Activated B cell treated with CpG ODN at 0.5 μM for 24 hours (primary cell): ENCODE results near the gene RAP1A. TPM values are rescaled to one million over a fixed set of nuclear protein-coding genes. Genes with fewer than 3 reads are reported as not detected.
A peak's percentile ranks its signal among the peaks of the same experiment; 100 is the strongest.

Experiments used
- ATAC-seq: fragments of 200-7000 bp; cut with Tn5 transposase; one replicate; pipeline ENCODE4 v1.10.0; 2021; ENCODE audit warnings: low read depth, mild to moderate bottlenecking, moderate library complexity
- CTCF ChIA-PET: fragments of 350-600 bp; sonication (Branson Sonifier 250); formaldehyde crosslinking; loops from one replicate; lab custom pipeline; 2021; ENCODE audit warnings: antibody characterized with exemption; lab: Charles Lee
- POLR2A ChIA-PET: fragments of 350-600 bp; sonication (Branson Sonifier 250); formaldehyde crosslinking; loops from one replicate; lab custom pipeline; 2021; ENCODE audit warnings: antibody characterized with exemption; lab: Charles Lee
- DNase-seq: peaks from one replicate; pipeline ENCODE4 v3.0.0; 2022
- H3K27ac Mint-ChIP-seq: one replicate; pipeline ENCODE4 v1.8.0; 2020; ENCODE audit warnings: mixed read lengths
- H3K27me3 Mint-ChIP-seq: one replicate; pipeline ENCODE4 v1.8.0; 2021; ENCODE audit warnings: mixed read lengths
- H3K36me3 Mint-ChIP-seq: one replicate; pipeline ENCODE4 v1.8.0; 2021; ENCODE audit warnings: low read depth, mixed read lengths
- H3K4me1 Mint-ChIP-seq: one replicate; pipeline ENCODE4 v1.8.0; 2021; ENCODE audit warnings: mixed read lengths
- H3K4me3 Mint-ChIP-seq: one replicate; pipeline ENCODE4 v1.8.0; 2020; ENCODE audit warnings: mild to moderate bottlenecking, mixed read lengths
- H3K9me3 Mint-ChIP-seq: one replicate; pipeline ENCODE4 v1.8.0; 2020; ENCODE audit warnings: mixed read lengths
- CTCF ChIP-seq: fragments of 200-600 bp; IDR thresholded peaks from one replicate; pipeline ENCODE4 v1.8.0; 2022; ENCODE audit warnings: antibody characterized with exemption, mild to moderate bottlenecking
- intact Hi-C: fragments of 100-400 bp; cut with micrococcal nuclease; formaldehyde crosslinking; loops from one replicate; pipeline ENCODE4 v1.15.1; 2024
- total RNA-seq: library from RNA; stranded (reverse); gene quantifications from 2 replicates; pipeline ENCODE4 v1.2.3, GENCODE V29; 2022

RAP1A gene
- total RNA-seq, 1 donor from 2014 or later = 93.8 TPM

GRCh38 chr1:111649648-111650047 lies 30.1 kb downstream of the RAP1A start:
- H3K27ac Mint-ChIP-seq = no peak overlapping the region
- no peak for ATAC-seq
- intact Hi-C loops = no loop called here
- H3K4me1 Mint-ChIP-seq = peaks cover 64% of the 10 kb centered on the region
- TF ChIP-seq CTCF = no peak
- H3K4me3 Mint-ChIP-seq = no peak overlapping the region
- ChIA-PET CTCF (interaction anchor here (3.0 kb wide), 1 partner anchor 142 kb away, joined by 17 read pairs; no protein-coding TSS in a partner anchor), POLR2A (interaction anchor here (0.8 to 1.6 kb wide), 3 partner anchors 24 to 141 kb away, joined by 3 read pairs; no protein-coding TSS in a partner anchor)
- H3K27me3 Mint-ChIP-seq = no peaks in the 10 kb centered on the region
- DNase-seq = no peak
- no peaks in the 10 kb centered on the region for H3K9me3 Mint-ChIP-seq
- H3K36me3 Mint-ChIP-seq = peaks cover 35% of the 10 kb centered on the region

DNA sequence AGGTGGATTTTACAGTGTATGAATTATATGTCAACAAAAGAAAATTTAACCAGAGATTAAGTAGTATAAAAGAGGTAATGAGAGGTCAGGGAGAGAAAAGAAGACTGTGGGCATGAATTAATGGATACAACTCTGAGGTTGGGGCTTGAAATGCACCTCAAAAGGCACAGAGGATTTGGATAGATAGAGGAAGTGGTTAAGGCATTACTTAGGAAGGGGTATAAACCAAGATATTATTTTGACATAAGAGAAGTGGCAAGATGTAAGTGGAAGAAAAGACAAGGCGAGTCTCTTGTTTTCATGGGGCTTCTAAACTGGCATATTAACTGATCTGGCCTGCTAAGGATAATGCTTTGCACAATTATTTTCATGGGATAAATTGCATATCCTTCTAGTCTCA lies 34.1 kb downstream of the RAP1A start:
- Mint-ChIP-seq H3K36me3 (peaks cover 29% of the 10 kb centered on the region), H3K4me1 (peaks cover 48% of the 10 kb centered on the region), H3K9me3 (no peaks in the 10 kb centered on the region), H3K27me3 (no peaks in the 10 kb centered on the region), H3K4me3 (no peak overlapping the region), H3K27ac (no peak overlapping the region)
- POLR2A ChIA-PET = interaction anchor here (0.7 kb wide), 4 partner anchors 82 to 173 kb away, joined by 3 to 8 read pairs (median 6); no protein-coding TSS in a partner anchor
- ATAC-seq (no peak), DNase-seq (no peak)
- TF ChIP-seq CTCF = no peak
- CTCF ChIA-PET = no interaction called here
- intact Hi-C loops = no loop called here

GRCh38 chr1:111654839-111655238 lies 35.2 kb downstream of the RAP1A start:
- POLR2A ChIA-PET = interaction anchor here (1.7 kb wide), 1 partner anchor 147 kb away, joined by 15 read pairs; no protein-coding TSS in a partner anchor
- CTCF ChIA-PET = interaction anchor here (1.1 to 1.5 kb wide), 2 partner anchors 147 to 173 kb away, joined by 3 to 16 read pairs; no protein-coding TSS in a partner anchor
- no peak for DNase-seq
- H3K9me3 Mint-ChIP-seq = no peaks in the 10 kb centered on the region
- H3K4me1 Mint-ChIP-seq = peaks cover 40% of the 10 kb centered on the region
- H3K27ac Mint-ChIP-seq = peak overlapping the region; percentile 65
- no peak for TF ChIP-seq CTCF
- ATAC-seq = peak; percentile 61
- intact Hi-C loops = loop anchor here (5.0 kb wide), 1 partner anchor 37 kb away; no protein-coding TSS in a partner anchor
- no peak overlapping the region for H3K4me3 Mint-ChIP-seq
- H3K36me3 Mint-ChIP-seq = peaks cover 24% of the 10 kb centered on the region
- no peaks in the 10 kb centered on the region for H3K27me3 Mint-ChIP-seq

- no peaks in the 10 kb centered on the region for H3K27me3 Mint-ChIP-seq
- ATAC-seq (no peak), DNase-seq (no peak)
- H3K9me3 Mint-ChIP-seq = no peaks in the 10 kb centered on the region
- intact Hi-C loops = loop anchor here (1.0 to 5.0 kb wide), 6 partner anchors 36 to 216 kb away; partner anchors contain the start of genes ATP5PB and WDR77
- TF ChIP-seq CTCF = peak; percentile 52
- ChIA-PET CTCF (no interaction called here), POLR2A (interaction anchor here (0.6 to 1.7 kb wide), 2 partner anchors 64 to 148 kb away, joined by 3 to 15 read pairs; no protein-coding TSS in a partner anchor)
- H3K4me3 Mint-ChIP-seq = no peak overlapping the region
- peaks cover 35% of the 10 kb centered on the region for H3K4me1 Mint-ChIP-seq
- no peak overlapping the region for H3K27ac Mint-ChIP-seq
- peaks cover 15% of the 10 kb centered on the region for H3K36me3 Mint-ChIP-seq
Observed at GRCh38 chr1:111656086-111657017, 36.8 kb downstream of the RAP1A start.

GRCh38 chr1:111658622-111659021 lies 39.0 kb downstream of the RAP1A start:
- H3K27me3 Mint-ChIP-seq = no peaks in the 10 kb centered on the region
- intact Hi-C loops = loop anchor here (5.0 kb wide), 1 partner anchor 34 kb away; no protein-coding TSS in a partner anchor
- ChIA-PET POLR2A (interaction anchor here (0.5 kb wide), 1 partner anchor 534 kb away, joined by 3 read pairs; no protein-coding TSS in a partner anchor), CTCF (interaction anchor here (1.0 to 1.4 kb wide), 3 partner anchors 151 to 178 kb away, joined by 4 to 15 read pairs (median 6); no protein-coding TSS in a partner anchor)
- H3K4me1 Mint-ChIP-seq = peaks cover 38% of the 10 kb centered on the region
- no peak for ATAC-seq
- DNase-seq = no peak
- H3K27ac Mint-ChIP-seq = no peak overlapping the region
- H3K9me3 Mint-ChIP-seq = no peaks in the 10 kb centered on the region
- H3K36me3 Mint-ChIP-seq = peaks cover 13% of the 10 kb centered on the region
- H3K4me3 Mint-ChIP-seq = no peak overlapping the region
- no peak for TF ChIP-seq CTCF
